Brain microvascular endothelial cell (primary cell): ENCODE measurements around the gene ZBTB7C.

Experiments used
- DNase-seq: peaks from one replicate; pipeline ENCODE4 v3.0.0-alpha.2; 2020
- H3K27ac ChIP-seq: fragments of 250-450 bp; sonication (Bioruptor Pico); 2 replicates; pipeline ENCODE4 v1.5.1; 2020; ENCODE audit warnings: mild to moderate bottlenecking, moderate library complexity
- H3K27me3 ChIP-seq: fragments of 250-450 bp; sonication (Bioruptor Pico); replicated peaks from 2 replicates; pipeline ENCODE4 v1.5.1; 2020; ENCODE audit warnings: mild to moderate bottlenecking
- H3K36me3 ChIP-seq: fragments of 250-450 bp; sonication (Bioruptor Pico); replicated peaks from 2 replicates; pipeline ENCODE4 v1.5.1; 2020; ENCODE audit warnings: mild to moderate bottlenecking
- H3K4me3 ChIP-seq: 2 replicates; pipeline ENCODE4 v1.5.1; 2011; ENCODE audit warnings: low read depth, mild to moderate bottlenecking, control low read depth, low read length, moderate library complexity
- in situ Hi-C: cut with HindIII; loops from 2 replicates; pipeline ENCODE4 v1.10.0; 2017; ENCODE audit warnings: low sequenced_read_pairs, low pct_ligation_motif_present
- TF ChIP-seq, protein P1 (sequence below): IDR thresholded peaks from 2 replicates; pipeline ENCODE4 v1.5.1; 2011; ENCODE audit warnings: low read depth, mild to moderate bottlenecking, moderate library complexity, low read length, control low read depth, inconsistent platforms; ENCODE audit errors: missing control alignments

ZBTB7C gene

DNA sequence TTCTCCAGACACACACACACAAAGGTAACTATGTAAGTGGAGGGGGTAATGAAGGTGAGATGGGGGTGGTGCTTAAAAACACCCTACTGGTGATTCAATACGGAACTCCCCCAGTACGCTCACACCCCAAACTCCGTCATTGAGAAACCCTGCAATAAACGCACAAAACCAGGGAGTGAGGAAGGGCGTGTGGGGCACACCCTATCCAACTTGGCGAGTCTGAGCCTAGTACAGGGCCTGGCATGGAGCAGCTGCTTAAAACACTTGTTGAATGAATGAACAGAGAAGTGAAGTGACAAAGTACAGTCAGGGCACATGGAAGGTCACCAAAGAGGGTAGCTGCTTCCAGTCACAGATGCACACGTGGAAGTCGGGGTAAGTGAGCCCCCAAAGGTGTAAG, 331.9 kb downstream of the ZBTB7C start:
- Histone ChIP-seq H3K27ac (no peak overlapping the region), H3K4me3 (no peak overlapping the region), H3K36me3 (no peaks in the 10 kb centered on the region), H3K27me3 (no peaks in the 10 kb centered on the region)
- in situ Hi-C loops: no loop called here
- TF ChIP-seq, protein P1, sequence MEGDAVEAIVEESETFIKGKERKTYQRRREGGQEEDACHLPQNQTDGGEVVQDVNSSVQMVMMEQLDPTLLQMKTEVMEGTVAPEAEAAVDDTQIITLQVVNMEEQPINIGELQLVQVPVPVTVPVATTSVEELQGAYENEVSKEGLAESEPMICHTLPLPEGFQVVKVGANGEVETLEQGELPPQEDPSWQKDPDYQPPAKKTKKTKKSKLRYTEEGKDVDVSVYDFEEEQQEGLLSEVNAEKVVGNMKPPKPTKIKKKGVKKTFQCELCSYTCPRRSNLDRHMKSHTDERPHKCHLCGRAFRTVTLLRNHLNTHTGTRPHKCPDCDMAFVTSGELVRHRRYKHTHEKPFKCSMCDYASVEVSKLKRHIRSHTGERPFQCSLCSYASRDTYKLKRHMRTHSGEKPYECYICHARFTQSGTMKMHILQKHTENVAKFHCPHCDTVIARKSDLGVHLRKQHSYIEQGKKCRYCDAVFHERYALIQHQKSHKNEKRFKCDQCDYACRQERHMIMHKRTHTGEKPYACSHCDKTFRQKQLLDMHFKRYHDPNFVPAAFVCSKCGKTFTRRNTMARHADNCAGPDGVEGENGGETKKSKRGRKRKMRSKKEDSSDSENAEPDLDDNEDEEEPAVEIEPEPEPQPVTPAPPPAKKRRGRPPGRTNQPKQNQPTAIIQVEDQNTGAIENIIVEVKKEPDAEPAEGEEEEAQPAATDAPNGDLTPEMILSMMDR: no peak
- DNase-seq: no peak

DNA sequence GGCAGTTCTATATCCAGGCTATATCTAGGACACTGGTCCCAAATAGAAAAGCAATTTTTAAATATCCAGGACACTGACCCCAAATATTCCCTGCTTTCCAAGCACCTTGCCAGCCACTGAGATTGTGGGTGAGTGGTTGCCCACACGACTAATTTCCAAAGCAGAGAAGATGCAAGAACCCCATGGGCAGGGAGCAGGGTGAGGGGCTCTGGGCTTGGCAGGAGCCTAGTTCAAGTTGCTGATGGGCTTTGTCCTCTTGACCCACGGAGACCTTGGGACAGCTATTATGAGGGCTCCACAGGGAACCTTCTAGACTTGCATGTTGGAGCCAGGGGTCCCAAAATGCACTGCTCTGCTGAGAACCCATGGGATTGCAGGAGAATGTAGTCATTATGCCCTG, 332.7 kb downstream of the ZBTB7C start:
- in situ Hi-C loops: no loop called here
- no peak overlapping the region for H3K27ac ChIP-seq
- TF ChIP-seq, protein P1: no peak
- no peak for DNase-seq
- H3K36me3 ChIP-seq: no peaks in the 10 kb centered on the region
- no peak overlapping the region for H3K4me3 ChIP-seq
- H3K27me3 ChIP-seq: no peaks in the 10 kb centered on the region

DNA sequence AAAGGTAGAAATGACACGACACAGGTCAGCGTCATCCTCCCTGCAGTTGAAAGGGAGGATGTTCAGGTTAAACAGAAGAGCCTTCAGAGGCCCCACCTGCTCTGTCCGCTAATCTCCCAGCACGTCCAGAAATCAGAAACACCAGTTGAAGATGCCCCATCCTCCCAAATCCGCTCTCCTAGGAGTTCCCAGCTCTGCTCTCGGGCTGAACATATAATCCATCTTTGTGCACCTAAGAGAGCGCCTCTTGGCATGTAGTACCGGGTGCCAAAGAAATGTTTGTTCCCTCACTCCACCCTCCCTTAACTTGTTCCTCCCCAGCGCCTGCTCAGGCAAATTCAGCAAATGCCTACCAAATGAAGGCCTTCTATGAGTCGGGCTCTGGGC, 333.5 kb downstream of the ZBTB7C start:
- TF ChIP-seq, protein P1: no peak
- no peak overlapping the region for H3K4me3 ChIP-seq
- H3K36me3 ChIP-seq: no peaks in the 10 kb centered on the region
- no peak for DNase-seq
- H3K27me3 ChIP-seq: no peaks in the 10 kb centered on the region
- in situ Hi-C loops: no loop called here
- no peak overlapping the region for H3K27ac ChIP-seq

DNA sequence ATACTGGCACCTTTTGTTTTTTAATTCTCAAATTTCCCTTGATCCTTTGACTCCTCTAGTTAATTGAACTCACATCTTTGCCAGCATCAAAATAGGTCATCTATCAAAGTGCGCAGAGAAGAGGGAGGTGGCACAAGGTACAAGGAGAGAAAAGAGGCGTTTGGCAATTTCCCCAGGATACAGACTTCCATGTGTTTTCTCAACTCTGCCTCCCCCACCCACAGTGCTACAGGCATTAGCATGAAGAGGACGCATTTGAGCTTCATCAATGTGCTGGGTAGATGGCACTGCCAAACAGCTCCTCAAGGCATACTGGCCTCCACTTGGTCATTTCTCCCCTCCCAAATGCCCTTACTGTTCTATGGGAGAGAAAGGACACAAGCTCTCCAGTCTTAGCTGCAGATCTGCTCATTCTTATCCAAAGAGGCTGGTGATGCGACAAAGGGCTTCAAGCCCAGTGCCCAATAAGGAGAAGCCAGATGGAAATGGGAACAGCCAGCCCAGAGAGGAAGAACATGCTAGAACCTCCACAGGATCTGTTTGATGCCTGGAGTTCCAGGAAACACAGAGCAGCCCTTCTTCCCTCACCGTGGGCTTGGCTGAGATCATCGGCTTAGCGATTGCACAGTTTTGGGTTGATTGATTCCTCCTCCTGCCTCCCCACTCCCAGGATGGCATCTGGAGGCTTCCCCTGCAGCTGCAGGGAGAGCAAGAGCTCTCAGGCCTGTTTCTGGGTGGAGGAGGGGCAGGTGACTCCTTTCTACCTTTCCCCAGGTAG, 334.1 kb downstream of the ZBTB7C start:
- Histone ChIP-seq H3K36me3 (no peaks in the 10 kb centered on the region), H3K27ac (no peak overlapping the region), H3K4me3 (no peak overlapping the region), H3K27me3 (no peaks in the 10 kb centered on the region)
- TF ChIP-seq, protein P1: no peak
- no peak for DNase-seq
- in situ Hi-C loops: no loop called here

DNA sequence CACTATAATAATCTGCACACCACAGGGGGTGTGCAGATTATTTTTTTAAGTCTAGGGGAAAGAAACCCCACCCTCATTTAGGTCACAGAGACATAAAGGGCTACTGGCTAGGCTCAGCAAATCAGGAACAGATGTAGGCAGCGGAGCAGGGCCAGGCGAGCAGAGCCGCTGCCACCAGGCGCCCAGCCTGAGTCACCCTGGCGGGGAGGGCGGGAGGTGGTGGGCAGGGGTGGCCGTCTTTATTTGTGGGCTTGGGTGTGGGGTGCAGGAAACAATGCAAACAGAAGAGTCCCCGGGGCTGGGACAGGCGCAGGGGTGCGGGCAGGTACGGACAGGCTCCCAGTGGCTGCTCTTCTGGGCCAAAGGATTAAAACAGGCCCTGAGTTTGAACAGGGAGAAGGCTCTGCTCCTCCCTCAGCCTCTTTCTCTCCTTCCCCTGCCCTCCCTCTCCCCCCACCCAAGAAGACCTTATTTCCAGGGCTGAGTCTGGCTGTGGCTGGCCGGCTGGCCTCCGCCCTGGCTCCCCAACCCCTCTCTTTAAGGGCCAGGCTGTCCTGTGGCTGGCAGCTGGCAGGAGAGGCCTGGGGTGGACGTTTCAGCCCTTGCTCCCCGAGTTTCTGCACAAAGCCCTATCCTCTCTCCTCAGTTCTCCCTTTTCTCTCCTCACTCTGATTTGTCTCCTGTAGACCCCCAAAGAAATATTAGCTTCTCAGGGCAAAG, 335.8 kb downstream of the ZBTB7C start:
- Histone ChIP-seq H3K4me3 (no peak overlapping the region), H3K27ac (no peak overlapping the region), H3K27me3 (no peaks in the 10 kb centered on the region), H3K36me3 (no peaks in the 10 kb centered on the region)
- in situ Hi-C loops: no loop called here
- DNase-seq: no peak
- TF ChIP-seq, protein P1: no peak
